PC-3 (cell line): Measurements from ENCODE around the gene CGNL1. TPM values are rescaled to one million over a fixed set of nuclear protein-coding genes. Genes with fewer than 3 reads are reported as not detected.

ENCODE experiments used
- ATAC-seq: fragments of 200-7000 bp; cut with Tn5 transposase; 2 replicates; pipeline ENCODE4 v1.9.1; 2020; ENCODE audit warnings: mild to moderate bottlenecking, moderate library complexity
- BruUV-seq: library from RNA; stranded (reverse); fragments of 400-500 nt; replicated peaks from 2 replicates; lab custom pipeline; 2021; lab: Mats Ljungman, UMichigan
- CTCF ChIA-PET: fragments of 300-600 bp; sonication (Branson Sonifier 250); formaldehyde crosslinking; loops from one replicate; lab custom pipeline; 2022; ENCODE audit warnings: antibody characterized with exemption; lab: Charles Lee
- POLR2A ChIA-PET: fragments of 300-600 bp; sonication (Branson Sonifier 250); formaldehyde crosslinking; loops from one replicate; lab custom pipeline; 2022; ENCODE audit warnings: antibody characterized with exemption; ENCODE audit not compliant: unreplicated experiment; lab: Charles Lee
- DNase-seq: peaks from one replicate; pipeline ENCODE4 v3.0.0-alpha.2; 2015
- H2AFZ ChIP-seq: fragments of 300-600 bp; sonication (generic); 2 replicates; pipeline ENCODE4 v1.6.0; 2016; ENCODE audit warnings: antibody characterized with exemption, low read length
- H3F3A ChIP-seq: fragments of 300-600 bp; sonication (generic); one replicate; pipeline ENCODE4 v1.6.0; 2017; ENCODE audit warnings: antibody characterized with exemption, low read length, control low read depth, mild to moderate bottlenecking; ENCODE audit not compliant: unreplicated experiment
- H3K27ac ChIP-seq: fragments of 300-600 bp; sonication (generic); 2 replicates; pipeline ENCODE4 v1.5.1; 2016; ENCODE audit warnings: mild to moderate bottlenecking, low read length
- H3K27me3 ChIP-seq: fragments of 300-600 bp; sonication (generic); 2 replicates; pipeline ENCODE4 v1.6.1; 2016; ENCODE audit warnings: low read length, mixed read lengths
- H3K36me3 ChIP-seq: fragments of 300-600 bp; sonication (generic); 2 replicates; pipeline ENCODE4 v1.6.1; 2016; ENCODE audit warnings: low read depth, mixed run types, low read length, mixed read lengths
- H3K4me1 ChIP-seq: fragments of 300-600 bp; sonication (generic); 2 replicates; pipeline ENCODE4 v1.5.1; 2016; ENCODE audit warnings: low read length; ENCODE audit not compliant: insufficient read depth
- H3K4me2 ChIP-seq: fragments of 300-600 bp; sonication (generic); 2 replicates; pipeline ENCODE4 v1.6.0; 2016; ENCODE audit warnings: low read length
- H3K4me3 ChIP-seq: fragments of 300-600 bp; sonication (generic); 2 replicates; pipeline ENCODE4 v1.5.1; 2016; ENCODE audit warnings: mild to moderate bottlenecking, low read length, mixed read lengths
- H3K79me2 ChIP-seq: fragments of 300-600 bp; sonication (generic); 2 replicates; pipeline ENCODE4 v1.6.1; 2017; ENCODE audit warnings: low read length, mixed read lengths
- H3K9ac ChIP-seq: fragments of 300-600 bp; sonication (generic); 2 replicates; pipeline ENCODE4 v1.6.0; 2016; ENCODE audit warnings: mild to moderate bottlenecking, low read length
- H3K9me2 ChIP-seq: fragments of 300-600 bp; sonication (generic); replicated peaks from 2 replicates; pipeline ENCODE4 v1.6.1; 2016; ENCODE audit warnings: mixed run types, low read length, mixed read lengths
- H3K9me3 ChIP-seq: fragments of 300-600 bp; sonication (generic); 2 replicates; pipeline ENCODE4 v1.6.1; 2016; ENCODE audit warnings: low read length, mixed read lengths
- H4K20me1 ChIP-seq: fragments of 300-600 bp; sonication (generic); 2 replicates; pipeline ENCODE4 v1.6.1; 2016; ENCODE audit warnings: low read length, mixed read lengths
- CTCF ChIP-seq: fragments of 300-600 bp; sonication (generic); conservative IDR thresholded peaks from 2 replicates; pipeline ENCODE4 v1.5.1; 2017; ENCODE audit warnings: antibody characterized with exemption, low read depth, mild to moderate bottlenecking, low read length
- EZH2 ChIP-seq: fragments of 300-600 bp; sonication (generic); IDR thresholded peaks from one replicate; pipeline ENCODE4 v1.6.1; 2017; ENCODE audit warnings: antibody characterized with exemption, mild to moderate bottlenecking, low read length; ENCODE audit not compliant: unreplicated experiment
- EZH2phosphoT487 ChIP-seq: fragments of 300-600 bp; sonication (generic); IDR thresholded peaks from 2 replicates; pipeline ENCODE4 v1.6.1; 2018; ENCODE audit warnings: mild to moderate bottlenecking, antibody characterized with exemption, low read length, borderline replicate concordance
- intact Hi-C: fragments of 100-400 bp; cut with micrococcal nuclease; formaldehyde crosslinking; loops from 2 replicates; pipeline ENCODE4 v1.9.0; 2023
- total RNA-seq: library from RNA; depleted of rRNA; stranded (reverse); fragments of >200 nt; gene quantifications from 2 replicates; pipeline ENCODE4 v1.2.3, GENCODE V29; 2014

Gene CGNL1
- total RNA-seq, 1 experiment from 2014 or later, result 0.66 TPM

- intact Hi-C loops, result no loop called here
- ChIA-PET CTCF (interaction anchor here (1.2 kb wide), 1 partner anchor 201 kb away, joined by 6 read pairs; no protein-coding TSS in a partner anchor), POLR2A (no interaction called here)
- Histone ChIP-seq H3K79me2 (no peaks in the 10 kb centered on the region), H3K9me3 (no peaks in the 10 kb centered on the region), H4K20me1 (no peaks in the 10 kb centered on the region), H3K9me2 (no peaks in the 10 kb centered on the region), H3K4me2 (no peak overlapping the region), H3K27me3 (no peaks in the 10 kb centered on the region), H3K9ac (no peak overlapping the region), H3F3A (no peaks in the 10 kb centered on the region), H3K4me3 (no peak overlapping the region), H2AFZ (no peak overlapping the region), H3K4me1 (no peaks in the 10 kb centered on the region), H3K27ac (no peak overlapping the region), H3K36me3 (no peaks in the 10 kb centered on the region)
- DNase-seq (no peak), ATAC-seq (no peak)
- TF ChIP-seq CTCF (no peak), EZH2 (no peak), EZH2phosphoT487 (no peak)
- no TSS peak for BruUV-seq
Observed at GRCh38 chr15:57541271-57541670, 165.0 kb downstream of the CGNL1 start.

GRCh38 chr15:57541805-57542504, 165.7 kb downstream of the CGNL1 start:
- H3K9me3 ChIP-seq, result no peaks in the 10 kb centered on the region
- BruUV-seq, result no TSS peak
- peak; percentile 74 for DNase-seq
- ChIA-PET CTCF (interaction anchor here (0.6 to 1.2 kb wide), 4 partner anchors 10 to 395 kb away, joined by 4 to 6 read pairs (median 6); no protein-coding TSS in a partner anchor), POLR2A (no interaction called here)
- no peak overlapping the region for H3K9ac ChIP-seq
- H3K4me2 ChIP-seq, result no peak overlapping the region
- TF ChIP-seq CTCF (peak; percentile 81), EZH2 (no peak)
- H3K27me3 ChIP-seq, result no peaks in the 10 kb centered on the region
- H2AFZ ChIP-seq, result no peak overlapping the region
- no peaks in the 10 kb centered on the region for H3K9me2 ChIP-seq
- H4K20me1 ChIP-seq, result no peaks in the 10 kb centered on the region
- no peak overlapping the region for H3K27ac ChIP-seq
- no peak overlapping the region for H3K4me3 ChIP-seq
- H3F3A ChIP-seq, result no peaks in the 10 kb centered on the region
- intact Hi-C loops, result loop anchor here (1.0 kb wide), 1 partner anchor 202 kb away; no protein-coding TSS in a partner anchor
- no peaks in the 10 kb centered on the region for H3K79me2 ChIP-seq
- H3K4me1 ChIP-seq, result no peaks in the 10 kb centered on the region
- peak; percentile 73 for ATAC-seq
- H3K36me3 ChIP-seq, result no peaks in the 10 kb centered on the region

GRCh38 chr15:57542505-57542817, 166.2 kb downstream of the CGNL1 start:
- ChIA-PET CTCF (interaction anchor here (1.0 to 1.2 kb wide), 3 partner anchors 15 to 396 kb away, joined by 5 to 6 read pairs (median 6); no protein-coding TSS in a partner anchor), POLR2A (no interaction called here)
- Histone ChIP-seq H3K27ac (no peak overlapping the region), H2AFZ (no peak overlapping the region), H3F3A (no peaks in the 10 kb centered on the region), H3K27me3 (no peaks in the 10 kb centered on the region), H3K4me2 (no peak overlapping the region), H3K36me3 (no peaks in the 10 kb centered on the region), H3K9me2 (no peaks in the 10 kb centered on the region), H3K9me3 (no peaks in the 10 kb centered on the region), H3K4me3 (no peak overlapping the region), H3K79me2 (no peaks in the 10 kb centered on the region), H3K9ac (no peak overlapping the region), H3K4me1 (no peaks in the 10 kb centered on the region), H4K20me1 (no peaks in the 10 kb centered on the region)
- TF ChIP-seq EZH2 (no peak), CTCF (no peak), EZH2phosphoT487 (no peak)
- no TSS peak for BruUV-seq
- intact Hi-C loops, result loop anchor here (1.0 kb wide), 1 partner anchor 202 kb away; no protein-coding TSS in a partner anchor
- ATAC-seq, result no peak
- DNase-seq, result no peak
